ENCODE measurements around the gene RNF41. TPM values are rescaled to one million over a fixed set of nuclear protein-coding genes. Genes with fewer than 3 reads are reported as not detected.
A peak's percentile ranks its signal among the peaks of the same experiment; 100 is the strongest.

The RNF41 gene
- total and polyA plus RNA-seq, 2 of the 13 experiments (the other 11 are each of a cell fraction or from before 2014, with no cell fraction given) = 27.1 to 39.4 TPM

GRCh38 chr12:56221757-56222530 lies at the start of gene RNF41 (continued):
- 0 out of 2 replicates have a peak, but pooled peaks have one; percentile 44 for TF ChIP-seq NCOR1 (IDR thresholded peaks at IDR 0.05; ENCODE audit: borderline replicate concordance, low read length)
- TF ChIP-seq PAXIP1 (CRISPR knock-in tag; conservative IDR thresholded peaks at IDR 0.05) = peak; percentile 45
- TF ChIP-seq HCFC1 (IDR thresholded peaks at IDR 0.05; ENCODE audit: low read depth, low read length) = peak; percentile 36; the same call in 1 of the 2 replicates
- TF ChIP-seq HNF1B (CRISPR knock-in tag; IDR thresholded peaks at IDR 0.05) = peak; percentile 70
- peak; percentile 79; the same call in 1 of the 2 replicates for TF ChIP-seq DDIT3 (CRISPR knock-in tag; IDR thresholded peaks at IDR 0.05)
- peak; percentile 56; the same call in 1 of the 2 replicates for TF ChIP-seq SOX5 (CRISPR knock-in tag; IDR thresholded peaks at IDR 0.05; ENCODE audit: borderline replicate concordance)
- TF ChIP-seq ZSCAN29 (CRISPR knock-in tag; conservative IDR thresholded peaks at IDR 0.05) = peak; percentile 99
- peak; percentile 80 for TF ChIP-seq SP4 (CRISPR knock-in tag; IDR thresholded peaks at IDR 0.05)
- TF ChIP-seq ZSCAN31 (CRISPR knock-in tag; IDR thresholded peaks at IDR 0.05; ENCODE audit: low read depth) = peak; percentile 26; the same call in 1 of the 2 replicates
- TF ChIP-seq RORA (CRISPR knock-in tag; IDR thresholded peaks at IDR 0.05) = no peak
- TF ChIP-seq FUBP1 (CRISPR knock-in tag; IDR thresholded peaks at IDR 0.05; ENCODE audit: borderline replicate concordance) = peak; percentile 85; the same call in 1 of the 2 replicates
- TF ChIP-seq ARID4A (CRISPR knock-in tag; IDR thresholded peaks at IDR 0.05; ENCODE audit: borderline replicate concordance) = peak; percentile 87
- peak; percentile 21; the same call in 1 of the 2 replicates for TF ChIP-seq NCOA2 (CRISPR knock-in tag; IDR thresholded peaks at IDR 0.05)
- 0 out of 2 replicates have a peak, but pooled peaks have one; percentile 22 for TF ChIP-seq ZNF768 (CRISPR knock-in tag; IDR thresholded peaks at IDR 0.05)
- peak; percentile 85; the same call in 1 of the 2 replicates for TF ChIP-seq ZNF784 (CRISPR knock-in tag; IDR thresholded peaks at IDR 0.05; ENCODE audit: borderline replicate concordance)

All from HepG2 (cell line).